Measurements from ENCODE around the gene KRTAP3-2. TPM values are rescaled to one million over a fixed set of nuclear protein-coding genes. Genes with fewer than 3 reads are reported as not detected.

KRTAP3-2 gene
- total RNA-seq, 2 donors from 2014 or later = not detected

GRCh38 chr17:40978575-40979151 lies 21.0 kb downstream of the KRTAP3-2 start:
- Mint-ChIP-seq H3K27me3 (ENCODE audit: insufficient read depth) (peaks cover 3% of the 10 kb centered on the region), H3K36me3 (ENCODE audit: low read depth) (no peaks in the 10 kb centered on the region), H3K27ac (no peak overlapping the region), H3K4me1 (peaks cover 10% of the 10 kb centered on the region), H3K4me3 (no peak overlapping the region), H3K9me3 (no peaks in the 10 kb centered on the region)
- H3K9ac ChIP-seq (ENCODE audit: extremely low read depth, low read length, poor library complexity, severe bottlenecking) = no peak overlapping the region
- 92 to 96% methylated on average over 8 to 13 of the region's 13 CpGs for WGBS, 2 experiments (ENCODE audit: insufficient coverage in 1 of 2, insufficient read length in 1 of 2)
- TF ChIP-seq, protein P1, sequence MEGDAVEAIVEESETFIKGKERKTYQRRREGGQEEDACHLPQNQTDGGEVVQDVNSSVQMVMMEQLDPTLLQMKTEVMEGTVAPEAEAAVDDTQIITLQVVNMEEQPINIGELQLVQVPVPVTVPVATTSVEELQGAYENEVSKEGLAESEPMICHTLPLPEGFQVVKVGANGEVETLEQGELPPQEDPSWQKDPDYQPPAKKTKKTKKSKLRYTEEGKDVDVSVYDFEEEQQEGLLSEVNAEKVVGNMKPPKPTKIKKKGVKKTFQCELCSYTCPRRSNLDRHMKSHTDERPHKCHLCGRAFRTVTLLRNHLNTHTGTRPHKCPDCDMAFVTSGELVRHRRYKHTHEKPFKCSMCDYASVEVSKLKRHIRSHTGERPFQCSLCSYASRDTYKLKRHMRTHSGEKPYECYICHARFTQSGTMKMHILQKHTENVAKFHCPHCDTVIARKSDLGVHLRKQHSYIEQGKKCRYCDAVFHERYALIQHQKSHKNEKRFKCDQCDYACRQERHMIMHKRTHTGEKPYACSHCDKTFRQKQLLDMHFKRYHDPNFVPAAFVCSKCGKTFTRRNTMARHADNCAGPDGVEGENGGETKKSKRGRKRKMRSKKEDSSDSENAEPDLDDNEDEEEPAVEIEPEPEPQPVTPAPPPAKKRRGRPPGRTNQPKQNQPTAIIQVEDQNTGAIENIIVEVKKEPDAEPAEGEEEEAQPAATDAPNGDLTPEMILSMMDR (conservative IDR thresholded peaks at IDR 0.05) = no peak
- no peak overlapping the region for H3K27ac ChIP-seq (ENCODE audit: low read depth, low read length)
- no peak overlapping the region for H3K4me3 ChIP-seq (ENCODE audit: low read length)
- DNase-seq = no peak
- H3K36me3 ChIP-seq (ENCODE audit: control insufficient read depth, insufficient read depth, low read length) = no peaks in the 10 kb centered on the region
- no peaks in the 10 kb centered on the region for H3K9me3 ChIP-seq (ENCODE audit: control insufficient read depth, low read length)
- H3K4me1 ChIP-seq (ENCODE audit: control insufficient read depth, insufficient read depth, low read length) = peaks cover 8% of the 10 kb centered on the region
- H3K27me3 ChIP-seq (ENCODE audit: control insufficient read depth, insufficient read depth, low read length, poor library complexity, severe bottlenecking) = peaks cover 10% of the 10 kb centered on the region

- H3K36me3 Mint-ChIP-seq (ENCODE audit: low read depth) = no peaks in the 10 kb centered on the region
- H3K27me3 Mint-ChIP-seq (ENCODE audit: insufficient read depth) = peaks cover 3% of the 10 kb centered on the region
- H3K4me1 Mint-ChIP-seq = peaks cover 8% of the 10 kb centered on the region
- no peak overlapping the region for H3K27ac ChIP-seq (ENCODE audit: low read depth, low read length)
- no peaks in the 10 kb centered on the region for H3K36me3 ChIP-seq (ENCODE audit: control insufficient read depth, insufficient read depth, low read length)
- no peaks in the 10 kb centered on the region for H3K9me3 ChIP-seq (ENCODE audit: control insufficient read depth, low read length)
- TF ChIP-seq, protein P1 (conservative IDR thresholded peaks at IDR 0.05) = no peak
- peaks cover 4% of the 10 kb centered on the region for H3K9me3 Mint-ChIP-seq
- H3K4me1 ChIP-seq (ENCODE audit: control insufficient read depth, insufficient read depth, low read length) = peaks cover 4% of the 10 kb centered on the region
- DNase-seq = no peak
- H3K4me3 Mint-ChIP-seq = no peak overlapping the region
- H3K27me3 ChIP-seq (ENCODE audit: control insufficient read depth, insufficient read depth, low read length, poor library complexity, severe bottlenecking) = peaks cover 10% of the 10 kb centered on the region
- no peak overlapping the region for H3K9ac ChIP-seq (ENCODE audit: extremely low read depth, low read length, poor library complexity, severe bottlenecking)
- no peak overlapping the region for H3K27ac Mint-ChIP-seq
- H3K4me3 ChIP-seq (ENCODE audit: low read length) = no peak overlapping the region
Observed at GRCh38 chr17:40975516-40975915, 24.2 kb downstream of the KRTAP3-2 start.

DNA sequence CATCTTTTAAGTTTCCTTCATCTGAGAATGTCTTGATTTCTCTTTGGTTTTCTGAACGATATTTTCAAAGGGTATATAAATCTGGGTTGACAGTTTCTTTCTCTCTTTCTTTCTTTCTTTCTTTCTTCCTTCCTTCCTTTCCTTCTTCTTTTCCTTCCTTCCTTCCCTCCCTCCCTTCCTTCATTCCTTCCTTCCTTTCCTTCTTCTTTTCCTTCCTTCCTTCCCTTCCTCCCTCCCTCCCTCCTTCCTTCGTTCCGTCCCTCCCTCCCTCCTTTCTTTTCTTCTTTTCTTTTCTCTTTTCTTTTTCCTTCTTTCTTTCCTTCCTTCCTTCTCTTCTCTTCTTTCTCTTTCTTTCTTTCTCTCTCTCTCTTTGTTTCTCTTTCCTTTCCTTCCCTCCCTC lies 25.3 kb downstream of the KRTAP3-2 start:
- H3K27ac Mint-ChIP-seq = no peak overlapping the region
- WGBS, 2 experiments (ENCODE audit: insufficient coverage in 1 of 2, insufficient read length in 1 of 2) = 96% methylated on average over 3 of the region's 3 CpGs; no CpG with 5 or more reads in 1 of the 2 experiments
- no peak overlapping the region for H3K4me3 Mint-ChIP-seq
- H3K27ac ChIP-seq (ENCODE audit: low read depth, low read length) = no peak overlapping the region
- H3K4me3 ChIP-seq (ENCODE audit: low read length) = no peak overlapping the region
- H3K27me3 Mint-ChIP-seq (ENCODE audit: insufficient read depth) = peaks cover 3% of the 10 kb centered on the region
- H3K36me3 ChIP-seq (ENCODE audit: control insufficient read depth, insufficient read depth, low read length) = no peaks in the 10 kb centered on the region
- TF ChIP-seq, protein P1 (conservative IDR thresholded peaks at IDR 0.05) = no peak
- no peaks in the 10 kb centered on the region for H3K4me1 Mint-ChIP-seq
- peaks cover 4% of the 10 kb centered on the region for H3K9me3 Mint-ChIP-seq
- H3K36me3 Mint-ChIP-seq (ENCODE audit: low read depth) = no peaks in the 10 kb centered on the region
- no peaks in the 10 kb centered on the region for H3K4me1 ChIP-seq (ENCODE audit: control insufficient read depth, insufficient read depth, low read length)
- DNase-seq = no peak
- H3K27me3 ChIP-seq (ENCODE audit: control insufficient read depth, insufficient read depth, low read length, poor library complexity, severe bottlenecking) = peaks cover 10% of the 10 kb centered on the region
- H3K9ac ChIP-seq (ENCODE audit: extremely low read depth, low read length, poor library complexity, severe bottlenecking) = no peak overlapping the region
- H3K9me3 ChIP-seq (ENCODE audit: control insufficient read depth, low read length) = no peaks in the 10 kb centered on the region

All from endodermal cell (in vitro differentiated cells).